Adrenal gland (tissue), 5 donors: ENCODE results near the gene CCDC148.

Experiments
- CTCF ChIP-seq, 6 experiments: fragments of 450-650 bp in 4 of 6; fragments of 200-600 bp in 2 of 6; sonication (generic) in 1 of 6; IDR thresholded peaks; 1 replicate in 5 of 6; 2 replicates in 1 of 6; pipeline versions ENCODE4 v1.5.1 to v1.8.0; 2016 to 2021; ENCODE audit warnings: antibody characterized with exemption in 6 of 6, mild to moderate bottlenecking in 2 of 6, moderate library complexity in 1 of 6
- POLR2A ChIP-seq, 2 donors: fragments of 450-650 bp; IDR thresholded peaks; one replicate each; pipeline ENCODE4 v1.6.1; 2017; ENCODE audit warnings: antibody characterized with exemption in 2 of 2, mild to moderate bottlenecking in 2 of 2, moderate library complexity in 1 of 2
- donor health status: DM: no; HTN: no; CAD: no.

DNA sequence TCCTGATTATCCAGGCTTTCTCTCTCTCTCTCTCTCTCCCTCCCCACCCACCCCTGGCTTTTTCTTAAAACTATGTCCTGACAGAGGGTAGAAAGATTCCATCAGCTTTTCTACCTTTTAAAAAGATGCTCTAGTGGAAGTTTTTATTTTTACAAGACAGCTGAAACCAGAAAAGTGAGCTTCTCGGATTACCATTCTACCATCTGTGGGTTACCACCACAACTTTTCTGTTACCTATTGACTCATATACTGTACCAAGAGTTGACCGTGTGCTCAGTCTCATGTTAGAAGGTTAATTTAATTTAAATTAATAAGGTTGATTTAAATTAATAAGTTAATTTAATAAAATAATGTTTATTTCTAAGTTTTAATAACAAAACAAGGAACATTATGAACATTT, 217.3 kb downstream of the CCDC148 start:
- no peak for TF ChIP-seq POLR2A (IDR thresholded peaks at IDR 0.05)
- TF ChIP-seq CTCF (IDR thresholded peaks at IDR 0.05), result no peak
